Hindlimb muscle (tissue), 1 donor: ENCODE data around the gene KIF26B. TPM values are rescaled to one million over a fixed set of nuclear protein-coding genes. Genes with fewer than 3 reads are reported as not detected.

ENCODE experiments used
- DNase-seq: peaks from one replicate; pipeline ENCODE4 v3.0.0-alpha.2; 2013
- polyA plus RNA-seq: library from polyadenylated mRNA; unstranded; fragments of 120-200 nt; gene quantifications from one replicate; pipeline ENCODE4 v1.2.1, GENCODE V29; 2013; ENCODE audit not compliant: insufficient read length

KIF26B gene
- polyA plus RNA-seq, 1 donor, result 0.99 TPM

GRCh38 chr1:245361951-245362350 is 207.2 kb downstream of the KIF26B start:
- DNase-seq, result no peak

GRCh38 chr1:245363461-245364200 is 208.8 kb downstream of the KIF26B start:
- DNase-seq, result no peak

- no peak for DNase-seq
These were observed 210.6 kb downstream of the KIF26B start for GRCh38 chr1:245365095-245366020.

GRCh38 chr1:245366886-245367285 is 212.1 kb downstream of the KIF26B start:
- DNase-seq, result no peak

- DNase-seq, result no peak
These were observed 215.5 kb downstream of the KIF26B start for GRCh38 chr1:245370175-245370825.

GRCh38 chr1:245370905-245371581 is 216.3 kb downstream of the KIF26B start:
- no peak for DNase-seq

- DNase-seq, result no peak
These were observed 218.3 kb downstream of the KIF26B start for GRCh38 chr1:245373131-245373530.

GRCh38 chr1:245375789-245376460 is 221.1 kb downstream of the KIF26B start:
- no peak for DNase-seq

GRCh38 chr1:245377854-245378253 is 223.1 kb downstream of the KIF26B start:
- no peak for DNase-seq

GRCh38 chr1:245378311-245378722 is 223.5 kb downstream of the KIF26B start:
- DNase-seq, result no peak

- no peak for DNase-seq
These were observed 224.0 kb downstream of the KIF26B start for GRCh38 chr1:245378745-245379144.

GRCh38 chr1:245380790-245381535 is 226.2 kb downstream of the KIF26B start:
- no peak for DNase-seq

- DNase-seq, result no peak
These were observed 228.2 kb downstream of the KIF26B start for GRCh38 chr1:245382981-245383380.

- no peak for DNase-seq
These were observed 228.9 kb downstream of the KIF26B start for GRCh38 chr1:245383396-245384330.

- no peak for DNase-seq
These were observed 231.6 kb downstream of the KIF26B start for GRCh38 chr1:245386297-245386971.

GRCh38 chr1:245388687-245389086 is 233.9 kb downstream of the KIF26B start:
- DNase-seq, result peak; percentile 32

- no peak for DNase-seq
These were observed 235.1 kb downstream of the KIF26B start for GRCh38 chr1:245389873-245390272.

- DNase-seq, result no peak
These were observed 236.2 kb downstream of the KIF26B start for GRCh38 chr1:245390975-245391374.

GRCh38 chr1:245393694-245394093 is 238.9 kb downstream of the KIF26B start:
- DNase-seq, result no peak
